ENCODE measurements around the gene LYPD8.

LYPD8 gene

GRCh38 chr1:248696774-248697173, 58.8 kb downstream of the LYPD8 start:
- TF ChIP-seq KLF9 (tag by site-specific recombination; IDR thresholded peaks at IDR 0.05; ENCODE audit: low read depth) (no peak), REST (tag by site-specific recombination; IDR thresholded peaks at IDR 0.05) (no peak), ZNF785 (tag by site-specific recombination; IDR thresholded peaks at IDR 0.05) (no peak), ZSCAN16 (tag by site-specific recombination; IDR thresholded peaks at IDR 0.05) (no peak), ZBTB48 (tag by site-specific recombination; IDR thresholded peaks at IDR 0.05) (no peak), ZNF26 (tag by site-specific recombination; IDR thresholded peaks at IDR 0.05) (no peak)
- Histone ChIP-seq H3K4me3 (ENCODE audit: low read depth, low read length) (no peak overlapping the region), H3K27ac (ENCODE audit: extremely low read depth, low read depth, low read length) (no peak overlapping the region), H3K36me3 (ENCODE audit: control insufficient read depth in 2 of 2, insufficient read depth in 1 of 2, low read length in 2 of 2) (no peaks in the 10 kb centered on the region), H3K4me1 (ENCODE audit: control insufficient read depth, insufficient read depth, low read length) (no peaks in the 10 kb centered on the region), H3K9me3 (ENCODE audit: control insufficient read depth, insufficient read depth, low read depth, low read length) (no peaks in the 10 kb centered on the region)
- CTCF ChIA-PET, result no interaction called here
- POLR2A ChIA-PET, result no interaction called here

- POLR2A ChIA-PET, result no interaction called here
- TF ChIP-seq ZSCAN30 (tag by site-specific recombination; IDR thresholded peaks at IDR 0.05), result no peak
- TF ChIP-seq ZNF776 (tag by site-specific recombination; IDR thresholded peaks at IDR 0.05; ENCODE audit: borderline replicate concordance), result no peak
- TF ChIP-seq ZNF747 (tag by site-specific recombination; IDR thresholded peaks at IDR 0.05), result no peak
- TF ChIP-seq ZNF544 (tag by site-specific recombination; IDR thresholded peaks at IDR 0.05), result no peak
- no peaks in the 10 kb centered on the region for H3K4me1 ChIP-seq (ENCODE audit: control insufficient read depth, insufficient read depth, low read length)
- H3K27ac ChIP-seq (ENCODE audit: extremely low read depth, low read depth, low read length), result no peak overlapping the region
- H3K9me3 ChIP-seq (ENCODE audit: control insufficient read depth, insufficient read depth, low read depth, low read length), result no peaks in the 10 kb centered on the region
- CTCF ChIA-PET, result no interaction called here
- no peak overlapping the region for H3K4me3 ChIP-seq (ENCODE audit: low read depth, low read length)
- H3K36me3 ChIP-seq (ENCODE audit: control insufficient read depth in 2 of 2, insufficient read depth in 1 of 2, low read length in 2 of 2), result no peaks in the 10 kb centered on the region
These were observed 59.3 kb downstream of the LYPD8 start for GRCh38 chr1:248696261-248696660.

- ChIA-PET POLR2A (no interaction called here), CTCF (no interaction called here)
- no peak for TF ChIP-seq ZNF211 (tag by site-specific recombination; IDR thresholded peaks at IDR 0.05; ENCODE audit: low read depth)
- no peaks in the 10 kb centered on the region for H3K36me3 ChIP-seq (ENCODE audit: control insufficient read depth in 2 of 2, insufficient read depth in 1 of 2, low read length in 2 of 2)
- no peak overlapping the region for H3K27ac ChIP-seq (ENCODE audit: extremely low read depth, low read depth, low read length)
- no peak overlapping the region for H3K4me3 ChIP-seq (ENCODE audit: low read depth, low read length)
- no peaks in the 10 kb centered on the region for H3K9me3 ChIP-seq (ENCODE audit: control insufficient read depth, insufficient read depth, low read depth, low read length)
- no peaks in the 10 kb centered on the region for H3K4me1 ChIP-seq (ENCODE audit: control insufficient read depth, insufficient read depth, low read length)
These were observed 60.0 kb downstream of the LYPD8 start for GRCh38 chr1:248695451-248696132.

- ChIA-PET CTCF (no interaction called here), POLR2A (no interaction called here)
- Histone ChIP-seq H3K9me3 (ENCODE audit: control insufficient read depth, insufficient read depth, low read depth, low read length) (no peaks in the 10 kb centered on the region), H3K27ac (ENCODE audit: extremely low read depth, low read depth, low read length) (no peak overlapping the region), H3K4me3 (ENCODE audit: low read depth, low read length) (no peak overlapping the region), H3K4me1 (ENCODE audit: control insufficient read depth, insufficient read depth, low read length) (no peaks in the 10 kb centered on the region), H3K36me3 (ENCODE audit: control insufficient read depth in 2 of 2, insufficient read depth in 1 of 2, low read length in 2 of 2) (no peaks in the 10 kb centered on the region)
- TF ChIP-seq ZNF132 (tag by site-specific recombination; IDR thresholded peaks at IDR 0.05; ENCODE audit: borderline replicate concordance) (no peak), BCL6B (tag by site-specific recombination; IDR thresholded peaks at IDR 0.05) (no peak), FEZF1 (tag by site-specific recombination; IDR thresholded peaks at IDR 0.05) (no peak), ZNF416 (tag by site-specific recombination; IDR thresholded peaks at IDR 0.05) (no peak), ZNF645 (tag by site-specific recombination; IDR thresholded peaks at IDR 0.05) (no peak), SALL2 (tag by site-specific recombination; IDR thresholded peaks at IDR 0.05; ENCODE audit: borderline replicate concordance) (no peak), KLF10 (tag by site-specific recombination; IDR thresholded peaks at IDR 0.05) (no peak)
These were observed 63.9 kb downstream of the LYPD8 start for GRCh38 chr1:248691567-248692155.
